Measurements from ENCODE around the gene CNTN6.

Gene CNTN6

GRCh38 chr3:1228289-1228688 lies 135.5 kb downstream of the CNTN6 start:
- H3K79me1 ChIP-seq (replicated peaks; ENCODE audit: low read length, poor library complexity, severe bottlenecking) = no peaks in the 10 kb centered on the region
- H3K14ac ChIP-seq (ENCODE audit: low read length in 2 of 2) = no peak overlapping the region
- no peak overlapping the region for H2BK120ac ChIP-seq (ENCODE audit: low read depth, low read length)
- no peak overlapping the region for H3K9ac ChIP-seq (ENCODE audit: low read length)
- H4K91ac ChIP-seq (ENCODE audit: low read length) = no peak overlapping the region
- H3K9me3 ChIP-seq (ENCODE audit: control insufficient read depth, low read length) = no peaks in the 10 kb centered on the region
- no peak overlapping the region for H3K27ac ChIP-seq (ENCODE audit: low read length, poor library complexity, severe bottlenecking)
- 93% methylated on average over 3 of the region's 4 CpGs for WGBS
- DNase-seq = no peak
- H3K4me1 ChIP-seq (ENCODE audit: control insufficient read depth, insufficient read depth, low read depth, low read length) = no peaks in the 10 kb centered on the region
- no peak overlapping the region for H3K4ac ChIP-seq (ENCODE audit: low read depth in 1 of 2, low read length in 2 of 2)
- H3K4me2 ChIP-seq (ENCODE audit: low read length, poor library complexity, severe bottlenecking) = no peak overlapping the region
- H2AK5ac ChIP-seq (ENCODE audit: low read length, severe bottlenecking) = no peak overlapping the region
- H3K18ac ChIP-seq (ENCODE audit: low read depth in 1 of 2, low read length in 2 of 2) = no peak overlapping the region
- H2BK5ac ChIP-seq (ENCODE audit: low read depth, low read length, poor library complexity, severe bottlenecking) = no peak overlapping the region
- H2AFZ ChIP-seq (ENCODE audit: low read depth, low read length) = no peak overlapping the region
- H2BK12ac ChIP-seq (ENCODE audit: low read length in 2 of 2) = no peak overlapping the region
- no peaks in the 10 kb centered on the region for H3K27me3 ChIP-seq (ENCODE audit: control insufficient read depth in 1 of 2, insufficient read depth in 1 of 2, low read length in 2 of 2)
- H4K8ac ChIP-seq (ENCODE audit: low read length) = no peak overlapping the region
- no peaks in the 10 kb centered on the region for H3K36me3 ChIP-seq (ENCODE audit: control insufficient read depth in 1 of 2, insufficient read depth in 2 of 2, low read depth in 1 of 2, low read length in 2 of 2)
- no peak overlapping the region for H2BK15ac ChIP-seq (ENCODE audit: low read depth, poor library complexity, severe bottlenecking)
- H3K4me3 ChIP-seq (ENCODE audit: insufficient read depth in 1 of 2, low read depth in 1 of 2, low read length in 2 of 2) = no peak overlapping the region
- no peak overlapping the region for H3K23ac ChIP-seq (ENCODE audit: low read length in 2 of 2)

- Histone ChIP-seq H2BK12ac (ENCODE audit: low read length in 2 of 2) (no peak overlapping the region), H3K4ac (ENCODE audit: low read depth in 1 of 2, low read length in 2 of 2) (no peak overlapping the region), H3K9me3 (ENCODE audit: control insufficient read depth, low read length) (no peaks in the 10 kb centered on the region), H3K4me2 (ENCODE audit: low read length, poor library complexity, severe bottlenecking) (no peak overlapping the region), H3K27me3 (ENCODE audit: control insufficient read depth in 1 of 2, insufficient read depth in 1 of 2, low read length in 2 of 2) (no peaks in the 10 kb centered on the region), H3K14ac (ENCODE audit: low read length in 2 of 2) (no peak overlapping the region), H4K8ac (ENCODE audit: low read length) (no peak overlapping the region), H2AFZ (ENCODE audit: low read depth, low read length) (no peak overlapping the region), H2AK5ac (ENCODE audit: low read length, severe bottlenecking) (no peak overlapping the region), H4K91ac (ENCODE audit: low read length) (no peak overlapping the region), H3K4me3 (ENCODE audit: insufficient read depth in 1 of 2, low read depth in 1 of 2, low read length in 2 of 2) (no peak overlapping the region), H2BK15ac (ENCODE audit: low read depth, poor library complexity, severe bottlenecking) (no peak overlapping the region), H2BK120ac (ENCODE audit: low read depth, low read length) (no peak overlapping the region), H3K23ac (ENCODE audit: low read length in 2 of 2) (no peak overlapping the region), H2BK5ac (ENCODE audit: low read depth, low read length, poor library complexity, severe bottlenecking) (no peak overlapping the region), H3K9ac (ENCODE audit: low read length) (no peak overlapping the region), H3K79me1 (replicated peaks; ENCODE audit: low read length, poor library complexity, severe bottlenecking) (no peaks in the 10 kb centered on the region), H3K18ac (ENCODE audit: low read depth in 1 of 2, low read length in 2 of 2) (no peak overlapping the region), H3K4me1 (ENCODE audit: control insufficient read depth, insufficient read depth, low read depth, low read length) (peaks cover 4% of the 10 kb centered on the region), H3K27ac (ENCODE audit: low read length, poor library complexity, severe bottlenecking) (no peak overlapping the region), H3K36me3 (ENCODE audit: control insufficient read depth in 1 of 2, insufficient read depth in 2 of 2, low read depth in 1 of 2, low read length in 2 of 2) (peaks cover 0 to 1% of the 10 kb centered on the region in 2 experiments)
- 92% methylated on average over 4 of the region's 4 CpGs for WGBS
- no peak for DNase-seq
Observed at GRCh38 chr3:1230920-1231319, 138.1 kb downstream of the CNTN6 start.

DNA sequence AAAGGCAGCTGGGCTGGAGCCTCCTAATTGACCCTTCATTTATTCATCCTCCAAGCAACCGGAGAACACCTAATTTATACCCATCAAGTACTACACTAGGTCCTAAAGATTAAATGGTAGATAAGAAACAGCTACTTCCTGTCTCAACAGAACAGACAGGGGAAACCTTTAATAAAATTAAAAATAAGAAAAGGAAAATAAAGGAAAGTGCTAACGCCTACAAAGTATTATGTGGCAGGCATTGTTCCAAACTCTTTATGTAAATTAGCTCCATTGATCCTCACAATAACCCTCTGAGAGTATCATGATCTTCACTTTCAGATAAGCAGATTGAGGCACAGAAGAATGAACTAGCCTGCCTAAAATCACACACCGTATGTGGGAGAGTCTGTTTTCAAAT lies 139.5 kb downstream of the CNTN6 start:
- Histone ChIP-seq H3K36me3 (ENCODE audit: control insufficient read depth in 1 of 2, insufficient read depth in 2 of 2, low read depth in 1 of 2, low read length in 2 of 2) (peaks cover 0 to 5% of the 10 kb centered on the region in 2 experiments), H2BK5ac (ENCODE audit: low read depth, low read length, poor library complexity, severe bottlenecking) (no peak overlapping the region), H3K4me3 (ENCODE audit: insufficient read depth in 1 of 2, low read depth in 1 of 2, low read length in 2 of 2) (no peak overlapping the region), H2AFZ (ENCODE audit: low read depth, low read length) (no peak overlapping the region), H3K4me1 (ENCODE audit: control insufficient read depth, insufficient read depth, low read depth, low read length) (peaks cover 4% of the 10 kb centered on the region), H3K14ac (ENCODE audit: low read length in 2 of 2) (no peak overlapping the region), H2BK12ac (ENCODE audit: low read length in 2 of 2) (no peak overlapping the region), H3K27me3 (ENCODE audit: control insufficient read depth in 1 of 2, insufficient read depth in 1 of 2, low read length in 2 of 2) (no peaks in the 10 kb centered on the region), H2BK120ac (ENCODE audit: low read depth, low read length) (no peak overlapping the region), H3K4ac (ENCODE audit: low read depth in 1 of 2, low read length in 2 of 2) (no peak overlapping the region), H2BK15ac (ENCODE audit: low read depth, poor library complexity, severe bottlenecking) (no peak overlapping the region), H3K9me3 (ENCODE audit: control insufficient read depth, low read length) (no peaks in the 10 kb centered on the region), H3K4me2 (ENCODE audit: low read length, poor library complexity, severe bottlenecking) (no peak overlapping the region), H3K27ac (ENCODE audit: low read length, poor library complexity, severe bottlenecking) (no peak overlapping the region), H4K91ac (ENCODE audit: low read length) (no peak overlapping the region), H4K8ac (ENCODE audit: low read length) (no peak overlapping the region), H2AK5ac (ENCODE audit: low read length, severe bottlenecking) (no peak overlapping the region), H3K9ac (ENCODE audit: low read length) (no peak overlapping the region), H3K23ac (ENCODE audit: low read length in 2 of 2) (no peak overlapping the region), H3K79me1 (replicated peaks; ENCODE audit: low read length, poor library complexity, severe bottlenecking) (no peaks in the 10 kb centered on the region), H3K18ac (ENCODE audit: low read depth in 1 of 2, low read length in 2 of 2) (no peak overlapping the region)
- 71% methylated on average over 1 of the region's 3 CpGs for WGBS
- DNase-seq = no peak

DNA sequence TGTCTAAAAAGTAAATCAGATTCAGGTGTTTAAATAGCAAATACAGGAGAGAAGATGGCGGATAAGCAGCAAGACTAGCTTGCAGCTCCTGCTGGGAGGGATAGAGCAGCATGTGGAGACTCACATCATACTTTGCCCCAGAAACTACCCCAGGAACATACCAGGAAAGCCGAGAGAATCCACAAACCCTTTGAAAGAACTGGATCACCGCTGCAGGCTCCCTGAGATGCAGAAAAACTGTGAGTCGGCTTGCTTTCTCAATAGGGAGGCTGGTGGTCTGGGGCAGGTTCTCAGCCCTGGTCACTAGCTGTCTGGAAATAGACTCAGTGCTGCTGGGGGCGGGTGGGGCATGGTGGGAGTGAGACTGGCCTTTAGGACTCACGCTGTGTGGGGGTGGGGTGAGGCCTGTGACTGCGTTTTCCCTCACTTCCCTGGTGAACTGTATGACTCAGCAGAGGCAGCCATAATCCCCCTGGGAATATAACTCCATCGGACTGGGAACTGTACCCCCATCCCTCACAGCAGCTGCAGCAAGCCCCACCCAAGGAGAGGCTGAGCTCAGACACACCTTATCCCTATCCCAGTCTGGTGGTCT lies 142.8 kb downstream of the CNTN6 start:
- Histone ChIP-seq H3K4me2 (ENCODE audit: low read length, poor library complexity, severe bottlenecking) (no peak overlapping the region), H3K9ac (ENCODE audit: low read length) (no peak overlapping the region), H2BK12ac (ENCODE audit: low read length in 2 of 2) (no peak overlapping the region), H3K36me3 (ENCODE audit: control insufficient read depth in 1 of 2, insufficient read depth in 2 of 2, low read depth in 1 of 2, low read length in 2 of 2) (peaks cover 0 to 5% of the 10 kb centered on the region in 2 experiments), H3K18ac (ENCODE audit: low read depth in 1 of 2, low read length in 2 of 2) (no peak overlapping the region), H3K9me3 (ENCODE audit: control insufficient read depth, low read length) (no peaks in the 10 kb centered on the region), H3K14ac (ENCODE audit: low read length in 2 of 2) (no peak overlapping the region), H2BK15ac (ENCODE audit: low read depth, poor library complexity, severe bottlenecking) (no peak overlapping the region), H3K27me3 (ENCODE audit: control insufficient read depth in 1 of 2, insufficient read depth in 1 of 2, low read length in 2 of 2) (no peaks in the 10 kb centered on the region), H3K4me1 (ENCODE audit: control insufficient read depth, insufficient read depth, low read depth, low read length) (peaks cover 4% of the 10 kb centered on the region), H4K91ac (ENCODE audit: low read length) (no peak overlapping the region), H3K79me1 (replicated peaks; ENCODE audit: low read length, poor library complexity, severe bottlenecking) (no peaks in the 10 kb centered on the region), H3K23ac (ENCODE audit: low read length in 2 of 2) (no peak overlapping the region), H2BK120ac (ENCODE audit: low read depth, low read length) (no peak overlapping the region), H3K4me3 (ENCODE audit: insufficient read depth in 1 of 2, low read depth in 1 of 2, low read length in 2 of 2) (no peak overlapping the region), H2AFZ (ENCODE audit: low read depth, low read length) (no peak overlapping the region), H3K4ac (ENCODE audit: low read depth in 1 of 2, low read length in 2 of 2) (no peak overlapping the region), H2BK5ac (ENCODE audit: low read depth, low read length, poor library complexity, severe bottlenecking) (no peak overlapping the region), H3K27ac (ENCODE audit: low read length, poor library complexity, severe bottlenecking) (no peak overlapping the region), H4K8ac (ENCODE audit: low read length) (no peak overlapping the region), H2AK5ac (ENCODE audit: low read length, severe bottlenecking) (no peak overlapping the region)
- no peak for DNase-seq
- WGBS = 70% methylated on average over 7 of the region's 8 CpGs
